22Rv1 (cell line): ENCODE measurements around the gene IFIT5.
A peak's percentile ranks its signal among the peaks of the same experiment; 100 is the strongest.

Experiments
- CTCF ChIP-seq: fragments of 450-650 bp; IDR thresholded peaks from 2 replicates; pipeline ENCODE4 v1.5.1; 2017; ENCODE audit warnings: mild to moderate bottlenecking
- ZFX ChIP-seq: fragments of 450-650 bp; IDR thresholded peaks from 2 replicates; pipeline ENCODE4 v1.6.1; 2017; ENCODE audit warnings: antibody characterized with exemption, borderline replicate concordance

GRCh38 chr10:89369156-89370105 is 44.9 kb upstream of the IFIT5 start:
- TF ChIP-seq CTCF (peak; percentile 22; the same call in 1 of the 2 replicates), ZFX (no peak)
